NCI-H446 treated with DMSO at 0.1 percent for 48 hours (cell line): ENCODE measurements around the gene PSG11.
"Not testable (repeated sequence)": the region's sequence is repeated elsewhere in the genome, so short reads cannot be mapped to it uniquely, and the experiment has no call there.

Experiments used
- DNase-seq: peaks from one replicate; lab custom pipeline; 2025; lab: John Stamatoyannopoulos, UW

The PSG11 gene

DNA sequence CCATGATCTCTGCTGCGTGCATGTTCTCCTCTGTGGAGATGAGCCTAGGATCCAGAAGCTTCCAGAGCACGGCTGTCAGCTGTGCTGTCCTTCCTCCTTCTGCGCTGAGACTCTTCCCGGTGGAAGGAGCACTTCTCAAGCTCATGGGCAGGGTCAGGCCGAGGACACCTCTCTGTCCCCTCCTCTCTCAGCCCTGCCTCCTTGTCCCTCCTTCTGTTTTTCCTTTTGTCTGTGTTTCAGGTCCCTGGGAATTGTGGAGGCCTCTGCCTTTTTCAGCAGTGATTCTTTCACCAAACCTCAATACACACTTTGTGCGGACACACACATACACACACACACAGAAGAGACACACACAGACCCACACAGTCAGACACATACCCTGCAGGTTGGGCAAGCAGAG, at the start of gene PSG11:
PSG11 (minus strand) TSS at position 101 of the 400 bp plus-strand sequence; CDS start at position 4, 97 bp downstream.
- DNase-seq: not testable (repeated sequence)

DNA sequence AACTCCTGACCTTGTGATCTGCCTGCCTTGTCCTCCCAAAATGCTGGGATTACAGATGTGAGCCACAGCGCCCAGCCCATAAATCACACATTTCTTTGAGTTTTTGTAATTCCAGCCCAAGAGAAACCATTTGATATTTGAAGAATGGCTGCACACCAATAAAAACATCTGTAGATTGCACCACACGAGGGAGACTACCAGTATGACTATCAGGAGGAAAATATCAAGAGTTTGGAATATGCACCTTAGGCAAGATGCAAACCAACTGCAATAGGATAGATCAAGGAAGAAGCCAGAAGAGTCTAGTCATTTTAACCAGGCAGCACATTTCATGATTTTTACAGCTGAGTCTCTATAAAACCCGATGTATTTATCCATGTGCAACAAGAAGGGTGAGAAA, 36.1 kb upstream of the PSG11 start:
- DNase-seq: not testable (repeated sequence)

DNA sequence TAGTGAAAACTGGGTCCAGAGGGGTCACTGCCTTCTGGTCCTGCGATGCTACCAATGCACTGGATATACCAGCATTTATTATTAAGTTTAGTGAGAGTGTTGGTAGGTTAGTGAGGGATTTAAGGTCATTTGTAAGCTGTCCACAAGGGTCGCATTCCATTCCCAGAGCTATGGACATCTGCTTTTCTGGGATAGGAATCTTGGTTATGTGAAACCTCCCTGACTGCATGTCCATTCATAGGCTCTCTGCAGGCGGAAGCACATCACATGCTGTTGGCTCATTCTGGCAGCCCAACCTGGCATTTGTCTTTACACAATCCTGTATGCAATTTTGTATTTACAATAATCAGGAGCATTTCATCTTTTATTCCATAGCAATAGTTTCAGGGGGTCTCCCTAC, 35.1 kb upstream of the PSG11 start:
- not testable (repeated sequence) for DNase-seq

DNA sequence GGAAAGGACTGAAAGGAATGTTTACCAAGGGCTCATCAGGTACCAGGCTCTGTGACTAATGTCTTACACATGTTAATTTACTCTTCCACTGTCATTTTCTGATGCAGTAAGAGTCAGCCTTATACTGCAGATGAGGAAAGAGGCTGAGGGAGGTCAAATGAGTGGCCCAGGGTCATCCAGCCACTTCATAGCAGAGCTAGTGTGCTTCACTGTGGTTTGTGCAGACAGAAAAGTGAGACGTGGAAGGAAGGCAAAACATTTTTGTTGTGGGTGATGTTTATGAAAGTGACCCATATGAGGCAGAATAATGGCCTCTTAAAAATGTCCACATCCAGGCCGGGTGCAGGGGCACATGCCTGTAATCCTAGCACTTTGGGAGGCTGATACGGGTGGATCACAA, 34.0 kb upstream of the PSG11 start:
- DNase-seq: not testable (repeated sequence)

DNA sequence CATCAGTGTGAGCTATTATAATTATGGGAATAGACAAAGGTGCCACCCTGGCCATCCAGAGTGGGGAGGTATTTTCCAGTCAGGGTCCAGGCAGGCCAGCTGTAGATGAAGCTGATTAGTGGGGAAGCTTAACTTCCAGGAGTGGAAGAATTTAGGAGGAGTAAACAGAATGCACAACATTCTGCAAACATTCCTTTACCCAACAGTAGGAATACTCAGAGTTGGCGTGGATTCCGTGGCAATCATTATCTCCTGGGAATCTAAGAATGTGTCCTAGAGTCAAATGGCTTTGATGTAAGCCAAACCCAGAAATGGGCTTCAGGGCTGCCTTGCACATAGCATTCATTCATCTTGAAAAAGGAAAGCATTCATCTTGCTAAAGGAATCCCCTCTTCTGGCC, 33.2 kb upstream of the PSG11 start:
- DNase-seq: not testable (repeated sequence)

DNA sequence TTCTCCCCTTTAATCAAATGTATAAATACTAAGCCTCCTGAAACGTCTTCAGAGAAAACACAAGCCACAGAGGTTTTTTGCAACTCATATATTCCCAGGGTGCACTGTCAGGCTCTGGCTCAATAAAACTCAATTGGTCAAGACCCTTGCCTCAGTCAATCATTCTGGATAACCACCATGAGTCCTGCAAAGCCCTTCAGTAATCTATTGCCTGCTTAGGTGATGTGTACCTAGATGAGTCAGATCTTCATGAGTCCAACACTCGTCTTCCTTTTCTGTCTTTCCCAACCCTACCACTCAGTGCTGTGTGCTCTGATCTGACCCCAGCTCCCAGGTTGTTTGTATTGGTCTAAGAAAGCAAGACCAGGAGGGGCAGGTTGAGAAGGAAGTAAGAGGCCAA, 32.2 kb upstream of the PSG11 start:
- not testable (repeated sequence) for DNase-seq

DNA sequence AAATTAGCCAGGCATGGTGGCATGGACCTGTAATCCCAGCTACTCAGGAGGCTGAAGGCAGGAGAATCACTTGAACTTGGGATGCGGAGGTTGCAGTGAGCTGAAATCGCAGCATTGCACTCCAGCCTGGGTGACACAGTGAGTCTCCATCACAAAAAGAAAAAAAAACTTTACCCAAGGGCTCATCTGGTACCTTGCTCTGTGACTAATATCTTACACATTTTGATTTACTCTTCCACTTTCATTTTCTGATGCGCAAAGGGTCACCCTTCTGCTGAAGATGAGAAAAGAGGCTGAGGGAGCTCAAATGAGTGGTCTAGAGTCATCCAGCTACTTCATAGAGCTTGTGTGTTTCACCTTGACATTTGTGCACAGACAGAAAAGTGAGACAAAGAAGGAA, 21.7 kb upstream of the PSG11 start:
- DNase-seq: not testable (repeated sequence)

DNA sequence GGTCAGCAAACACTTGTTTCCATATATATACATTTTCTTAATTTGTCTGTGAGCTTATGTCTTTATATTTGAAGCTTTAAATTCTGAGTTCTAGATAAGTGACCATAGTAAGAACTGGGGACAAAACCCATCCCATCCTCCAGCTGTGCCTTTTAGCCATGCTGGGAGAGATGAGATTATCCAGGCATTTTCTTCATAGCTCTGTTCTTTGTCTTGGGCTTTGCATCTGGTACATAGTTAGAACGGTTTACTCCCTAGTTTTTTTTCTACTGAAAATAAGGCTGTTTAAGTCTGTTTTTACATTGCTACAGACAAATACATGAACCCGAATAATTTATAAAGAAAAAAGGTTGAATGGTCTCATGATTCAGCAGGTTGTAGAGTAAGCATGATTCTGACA, 20.3 kb upstream of the PSG11 start:
- not testable (repeated sequence) for DNase-seq

DNA sequence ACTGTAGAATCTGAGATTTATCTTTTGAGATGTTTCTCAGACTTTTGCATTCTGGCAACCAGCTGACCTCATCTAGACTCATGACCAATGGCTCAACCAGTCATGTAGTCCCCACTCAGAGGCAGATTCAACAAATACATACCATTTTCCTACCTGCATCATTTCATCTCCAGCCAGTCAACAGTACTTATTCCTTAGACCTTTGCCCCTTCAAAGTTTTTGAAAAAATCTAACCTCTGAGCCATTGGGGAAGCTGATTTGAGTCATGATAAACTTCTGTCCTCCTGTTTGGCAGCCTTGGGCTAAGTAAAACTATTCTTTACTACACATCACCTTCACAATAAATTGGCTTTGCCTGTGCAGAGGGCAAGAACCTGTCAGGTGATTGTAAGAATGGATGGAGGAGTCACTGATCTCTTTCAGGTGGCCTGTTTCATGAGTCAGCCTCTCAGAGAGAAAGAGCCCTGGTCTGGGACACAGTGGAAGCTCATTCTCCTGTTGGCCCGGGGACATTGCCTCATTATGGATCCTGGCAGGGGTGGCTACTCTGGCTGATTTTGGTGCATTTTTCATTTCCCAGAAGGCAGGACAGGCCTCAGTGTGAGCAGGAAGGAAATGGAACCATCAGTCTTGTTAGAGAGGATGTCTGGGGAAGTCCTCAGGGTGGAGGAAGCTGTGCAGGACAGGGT, 17.4 kb upstream of the PSG11 start:
- DNase-seq: not testable (repeated sequence)

DNA sequence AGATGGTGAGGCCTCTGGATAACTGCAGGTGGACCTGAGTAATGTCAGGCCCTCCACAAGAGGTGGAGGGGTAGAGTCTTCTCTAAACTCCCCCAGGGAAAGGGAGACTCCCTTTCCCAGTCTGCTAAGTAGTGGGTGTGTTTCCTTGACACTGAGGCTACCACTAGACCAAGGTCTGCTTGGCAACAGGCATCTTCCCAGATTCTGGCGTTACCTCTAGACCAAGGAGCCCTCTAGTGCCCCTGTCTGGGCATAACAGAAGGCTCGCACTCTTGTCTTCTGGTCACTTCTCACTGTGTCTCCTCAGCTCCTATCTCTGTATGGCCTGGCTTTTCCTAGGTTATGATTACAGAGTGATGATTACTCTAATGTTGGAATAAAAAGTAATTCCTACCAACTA, 5.4 kb upstream of the PSG11 start:
- DNase-seq: not testable (repeated sequence)

DNA sequence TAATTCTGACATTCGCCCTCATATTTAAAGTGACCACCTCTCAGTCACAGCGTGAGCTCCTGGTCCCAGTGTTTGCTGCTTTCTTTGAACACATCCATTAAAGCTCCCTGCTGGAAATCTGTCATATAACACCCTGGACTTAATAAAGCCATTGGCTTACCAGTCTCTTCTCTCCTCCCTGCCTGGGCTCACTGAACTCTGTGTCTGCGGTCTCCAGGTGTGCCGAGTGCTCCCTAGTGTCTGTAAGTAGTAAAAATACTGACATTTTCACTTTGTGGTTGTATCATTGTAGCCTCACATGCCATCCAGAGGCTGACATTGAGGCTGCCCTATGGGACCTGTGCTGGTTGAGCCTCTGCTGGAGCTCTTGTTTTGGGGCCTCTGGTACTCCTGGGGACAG, 2.6 kb upstream of the PSG11 start:
- no peak for DNase-seq

DNA sequence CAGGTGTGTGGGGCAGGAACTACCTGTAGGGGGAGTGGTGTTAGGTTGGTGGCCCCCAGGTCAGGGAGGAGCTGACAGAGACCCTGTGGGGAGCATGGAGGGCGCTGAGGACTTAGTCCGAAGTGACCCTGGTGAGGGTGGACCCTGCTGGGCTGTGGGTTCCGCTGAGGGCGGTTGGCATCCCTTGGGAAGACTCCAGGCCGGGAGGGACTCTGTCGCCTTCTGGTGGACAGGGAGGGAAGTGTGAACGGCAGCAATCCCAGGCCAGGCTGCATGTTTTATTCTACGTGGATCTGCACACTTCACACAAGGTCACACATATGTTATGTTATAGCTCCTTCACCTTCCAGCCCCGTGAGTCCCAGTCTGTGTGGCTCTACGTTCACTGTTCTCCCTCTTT, 1.7 kb upstream of the PSG11 start:
- not testable (repeated sequence) for DNase-seq

DNA sequence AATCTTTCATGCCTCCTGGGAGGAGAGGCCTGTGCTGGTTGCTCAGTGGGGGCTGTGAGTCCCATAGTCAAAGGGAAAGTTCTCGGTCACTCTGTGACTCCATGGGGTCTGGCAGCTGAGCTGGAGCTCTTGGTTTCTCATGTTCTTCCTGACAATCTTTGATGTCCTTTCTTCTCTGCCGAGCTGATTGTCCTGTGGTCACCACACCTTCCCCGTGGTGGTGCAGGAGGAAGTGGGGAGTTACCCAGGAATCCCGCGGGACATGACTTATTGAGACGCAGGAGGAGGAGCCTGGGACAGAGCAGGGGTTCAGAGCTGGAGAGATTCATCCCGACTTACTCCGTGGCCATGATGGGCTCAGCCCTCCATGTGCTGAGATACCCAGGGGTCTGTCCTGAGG, 792 bp upstream of the PSG11 start:
- DNase-seq: not testable (repeated sequence)

DNA sequence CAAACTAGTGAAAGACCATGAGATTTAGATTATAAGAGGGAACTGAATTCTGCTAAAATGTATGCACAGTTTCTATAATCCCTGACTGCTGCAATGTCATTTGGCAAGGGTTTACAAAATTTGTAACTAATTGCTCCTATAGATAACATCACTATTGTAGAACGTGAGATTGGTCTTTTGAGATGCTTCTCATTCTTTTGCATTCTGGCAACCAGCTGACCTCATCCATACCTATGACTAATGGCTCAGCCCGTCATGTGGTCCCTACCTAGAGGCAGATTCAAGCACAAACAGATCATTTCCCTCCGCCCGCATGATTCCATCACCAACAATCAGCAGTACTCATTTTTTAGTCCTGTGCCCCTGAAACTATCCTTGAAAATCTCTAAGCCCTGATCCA, 4.2 kb downstream of the PSG11 start:
- DNase-seq: not testable (repeated sequence)

DNA sequence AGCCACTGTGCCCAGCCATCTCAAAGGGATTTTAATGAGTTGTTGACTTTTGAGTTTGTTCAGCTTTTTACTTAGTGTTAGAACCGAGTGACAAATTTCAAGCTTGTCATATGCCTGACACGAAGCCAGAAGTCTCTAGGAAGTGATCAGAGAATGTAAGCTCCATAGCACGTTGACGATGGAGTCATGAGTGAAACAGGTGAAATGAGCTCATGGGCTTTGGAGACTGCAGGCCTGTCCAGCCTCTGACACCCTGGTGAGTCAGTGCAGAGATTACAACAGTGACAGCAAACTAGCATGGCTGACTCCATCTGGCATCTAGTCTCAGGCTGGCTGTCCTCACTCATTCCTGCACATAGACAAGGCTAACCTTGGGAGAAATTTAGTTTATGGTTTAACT, 4.6 kb downstream of the PSG11 start:
- DNase-seq: not testable (repeated sequence)

DNA sequence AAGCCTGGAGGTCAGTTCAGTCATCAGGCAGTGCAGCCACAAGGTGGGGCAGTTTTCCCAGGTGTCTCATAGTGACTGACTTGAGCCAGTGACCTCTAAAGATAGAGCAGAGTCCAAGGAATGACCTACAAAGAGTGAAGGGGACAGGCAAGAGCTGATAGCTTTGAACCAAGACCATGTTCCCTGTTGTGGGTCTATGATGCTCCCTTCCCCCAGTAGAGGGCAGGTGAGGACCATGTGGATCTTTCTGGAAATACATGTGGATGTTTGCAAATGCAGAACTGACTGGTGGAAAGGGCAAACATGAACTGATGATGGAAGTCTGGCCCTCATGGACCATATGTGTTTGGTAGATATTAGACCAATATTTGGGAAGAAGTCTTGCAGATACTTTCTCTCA, 6.7 kb downstream of the PSG11 start:
- not testable (repeated sequence) for DNase-seq

DNA sequence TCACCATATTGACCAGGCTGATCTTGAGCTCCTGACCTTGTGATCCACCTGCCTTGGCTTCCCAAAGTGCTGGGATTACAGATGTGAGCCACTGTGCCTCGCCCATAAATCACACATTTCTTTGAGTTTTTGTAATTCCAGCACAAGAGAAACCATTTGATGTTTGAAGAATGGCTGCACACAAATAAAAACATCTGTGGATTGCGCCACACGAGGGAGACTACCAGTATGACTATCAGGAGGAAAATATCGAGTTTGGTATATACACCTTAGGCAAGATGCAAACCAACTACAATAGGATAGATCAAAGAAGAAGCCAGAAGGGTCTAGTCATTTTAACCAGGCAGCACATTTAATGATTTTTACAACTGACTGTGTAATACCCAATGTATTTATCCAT, 20.4 kb downstream of the PSG11 start:
- not testable (repeated sequence) for DNase-seq

DNA sequence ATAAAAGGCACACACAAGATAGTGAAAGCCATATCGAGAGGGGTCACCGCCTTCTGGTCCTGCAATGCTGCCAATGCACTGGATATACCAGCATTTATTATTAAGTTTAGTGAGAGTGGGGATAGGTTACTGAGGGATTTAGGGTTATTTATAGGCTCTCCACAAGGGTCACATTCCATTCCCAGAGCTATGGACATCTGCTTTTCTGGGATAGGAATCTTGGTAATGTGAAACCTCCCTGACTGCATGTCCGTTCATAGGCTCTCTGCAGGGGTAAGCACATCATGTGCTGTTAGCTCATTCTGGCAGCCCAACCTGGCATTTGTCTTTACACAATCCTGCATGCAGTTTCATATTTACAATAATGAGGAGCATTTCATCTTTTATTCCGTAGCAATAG, 21.4 kb downstream of the PSG11 start:
- DNase-seq: not testable (repeated sequence)

DNA sequence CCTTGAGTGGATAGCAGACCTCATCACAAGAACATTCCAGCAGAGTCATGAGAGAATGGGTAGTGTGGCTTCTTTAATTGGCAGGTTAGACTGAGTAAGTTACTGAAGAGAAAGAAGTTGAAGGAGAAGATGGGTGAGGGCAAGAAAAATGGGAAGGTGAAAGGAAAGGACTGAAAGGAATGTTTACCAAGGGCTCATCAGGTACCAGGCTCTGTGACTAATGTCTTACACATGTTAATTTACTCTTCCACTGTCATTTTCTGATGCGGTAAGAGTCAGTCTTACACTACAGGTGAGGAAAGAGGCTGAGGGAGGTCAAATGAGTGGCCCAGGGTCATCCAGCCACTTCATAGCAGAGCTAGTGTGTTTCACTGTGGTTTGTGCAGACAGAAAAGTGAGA, 22.6 kb downstream of the PSG11 start:
- not testable (repeated sequence) for DNase-seq

DNA sequence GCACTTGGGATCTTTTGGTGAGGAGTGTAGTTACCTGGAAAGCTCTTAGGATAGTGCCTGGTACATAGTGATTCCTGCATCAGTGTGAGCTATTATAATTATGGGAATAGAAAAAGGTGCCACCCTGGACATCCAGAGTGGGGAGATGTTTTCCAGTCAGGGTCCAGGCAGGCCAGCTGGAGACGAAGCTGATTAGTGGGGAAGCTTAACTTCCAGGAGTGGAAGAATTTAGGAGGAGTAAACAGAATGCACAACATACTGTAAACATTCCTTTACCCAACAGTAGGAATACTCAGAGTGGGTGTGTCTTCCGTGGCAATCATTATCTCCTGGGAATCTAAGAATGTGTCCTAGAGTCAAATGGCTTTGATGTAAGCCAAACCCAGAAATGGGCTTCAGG, 23.3 kb downstream of the PSG11 start:
- not testable (repeated sequence) for DNase-seq

DNA sequence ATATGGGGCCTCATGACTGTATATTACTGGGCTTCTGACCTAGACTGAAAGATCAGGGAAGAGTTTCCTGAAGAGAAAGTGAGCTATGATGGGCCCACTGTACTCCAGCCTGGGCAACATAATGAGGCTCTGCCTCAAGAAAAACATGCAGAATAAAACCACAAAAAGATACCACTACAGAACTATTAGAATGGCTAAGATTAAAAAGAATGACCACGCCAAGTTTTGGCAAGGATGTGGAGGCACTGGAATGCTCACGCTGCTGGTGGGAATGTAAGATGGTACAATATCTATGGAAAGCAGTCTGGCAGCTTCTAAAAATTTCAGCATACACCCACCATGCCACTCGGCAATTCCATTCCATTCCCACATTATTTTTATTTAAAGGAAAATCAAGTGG, 30.1 kb downstream of the PSG11 start:
- not testable (repeated sequence) for DNase-seq

DNA sequence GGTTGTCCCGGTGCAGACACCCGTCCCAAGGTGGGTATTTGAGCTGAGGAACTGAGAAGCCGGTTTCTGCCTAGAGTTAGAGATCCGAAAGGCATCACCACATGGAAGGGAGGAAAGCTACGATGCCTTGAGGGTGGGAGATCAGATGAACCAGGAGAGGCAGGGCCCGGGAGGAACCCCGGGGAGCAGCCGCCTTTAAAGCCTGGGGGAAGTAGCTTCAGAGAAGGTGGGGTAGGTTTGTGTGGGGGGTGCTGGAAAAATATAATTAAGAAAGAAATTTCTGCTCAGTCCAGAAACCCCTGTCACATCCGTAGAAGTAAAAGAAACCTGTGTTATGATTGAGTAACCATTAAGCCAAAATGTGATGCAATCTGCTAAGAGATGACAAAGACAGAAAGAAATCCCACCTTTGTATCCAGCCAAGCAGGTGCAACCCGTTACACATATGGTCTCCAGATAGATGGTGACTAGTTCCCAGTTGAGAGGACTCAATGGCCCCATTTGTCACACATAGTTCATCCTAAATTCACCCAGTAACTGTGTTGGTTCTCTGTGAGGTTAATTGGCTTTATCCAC, 34.2 kb downstream of the PSG11 start:
- not testable (repeated sequence) for DNase-seq

DNA sequence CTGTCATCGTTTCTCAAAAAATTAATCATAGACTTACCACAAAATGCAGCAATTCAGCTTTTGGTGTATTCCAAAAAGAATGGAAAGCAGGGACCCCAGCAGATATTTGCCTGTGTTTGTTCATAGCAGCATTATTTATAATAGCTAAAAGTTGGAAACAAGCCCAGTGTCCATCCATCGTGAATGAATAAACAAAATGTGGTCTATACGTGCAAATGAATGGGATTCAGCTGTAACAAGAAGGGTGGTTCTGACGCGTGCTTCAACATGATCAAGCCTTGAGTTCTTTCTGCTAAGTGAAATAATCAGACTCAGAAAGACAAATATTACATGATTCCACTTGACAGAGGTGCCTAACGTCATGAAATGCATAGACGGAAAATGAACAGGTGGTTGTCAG, 36.4 kb downstream of the PSG11 start:
- no peak for DNase-seq

DNA sequence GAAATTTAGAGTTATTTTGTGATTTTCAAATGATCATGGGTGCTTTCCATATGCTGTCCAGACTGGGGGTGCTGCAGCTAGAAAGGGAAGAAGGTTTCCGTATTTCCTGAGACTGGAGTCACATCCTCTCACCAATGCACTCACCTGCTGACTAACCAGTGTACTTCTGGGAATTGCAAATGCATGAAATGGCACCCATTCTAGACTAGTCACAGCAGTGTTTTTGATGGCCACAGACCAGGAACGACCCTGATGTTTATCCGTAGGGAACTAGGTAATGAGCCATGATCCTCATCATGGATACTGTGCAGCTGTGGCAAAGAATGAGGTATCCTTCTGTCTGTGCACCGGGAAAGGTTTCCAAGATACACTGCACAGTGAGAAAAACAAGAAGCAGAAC, 37.1 kb downstream of the PSG11 start:
- DNase-seq: not testable (repeated sequence)
